C4-2B (cell line): ENCODE results near the gene ADCYAP1R1.

Source experiments
- H3K27ac ChIP-seq: fragments of 450-650 bp; 2 replicates; pipeline ENCODE4 v1.5.1; 2017
- ZFX ChIP-seq: fragments of 450-650 bp; IDR thresholded peaks from 2 replicates; pipeline ENCODE4 v1.6.1; 2017
- TF ChIP-seq, protein P1 (sequence below): fragments of 450-650 bp; conservative IDR thresholded peaks from 2 replicates; pipeline ENCODE4 v1.5.1; 2017; ENCODE audit warnings: mild to moderate bottlenecking

ADCYAP1R1 gene

DNA sequence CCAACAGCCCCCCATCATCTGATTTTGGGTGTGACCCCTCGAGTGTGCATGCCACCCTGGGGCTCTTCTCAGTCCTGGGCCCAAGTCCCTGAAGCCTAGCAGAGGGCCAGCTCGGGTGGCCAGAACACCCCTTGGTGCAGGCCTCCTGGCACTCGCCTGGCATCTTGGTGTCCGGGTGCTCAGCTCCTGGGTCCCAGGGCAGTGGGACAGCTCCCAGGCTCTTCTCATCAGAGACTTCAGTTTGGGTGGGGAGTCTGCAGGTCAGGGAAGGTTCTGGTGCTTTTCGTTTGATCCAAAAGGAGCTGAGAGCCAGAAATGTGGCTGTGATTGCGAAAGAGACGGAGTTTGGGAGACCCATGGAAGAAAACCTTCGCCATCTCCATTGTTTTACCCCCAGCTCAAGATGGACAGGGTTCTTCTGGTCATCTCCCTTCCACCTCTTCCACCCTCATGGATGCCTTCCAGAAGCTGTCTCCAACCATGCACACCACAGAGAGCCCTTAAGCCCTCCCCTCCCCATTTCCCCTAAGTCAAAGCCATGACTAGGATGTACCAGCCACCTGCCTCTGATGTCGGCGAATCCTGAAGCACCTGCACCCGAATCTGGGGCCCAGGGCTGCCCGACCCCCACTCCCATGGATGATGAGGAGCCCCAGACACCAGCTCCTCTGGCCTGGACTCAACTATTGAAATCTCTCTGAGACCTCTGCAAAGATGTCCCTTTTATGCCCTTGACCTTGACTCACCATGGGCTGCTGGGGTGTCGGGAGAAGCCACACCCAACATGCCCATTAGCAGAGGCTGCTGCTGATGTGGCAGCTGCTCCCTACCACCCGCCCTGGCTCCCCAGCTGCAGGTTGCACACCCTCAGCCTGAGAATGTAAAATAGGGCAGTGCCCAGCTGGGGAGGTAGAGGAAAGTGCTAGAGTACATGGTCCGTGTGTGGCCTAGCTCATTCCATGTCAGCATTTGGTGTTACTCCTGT is 55.3 kb downstream of the ADCYAP1R1 start:
- TF ChIP-seq, protein P1, sequence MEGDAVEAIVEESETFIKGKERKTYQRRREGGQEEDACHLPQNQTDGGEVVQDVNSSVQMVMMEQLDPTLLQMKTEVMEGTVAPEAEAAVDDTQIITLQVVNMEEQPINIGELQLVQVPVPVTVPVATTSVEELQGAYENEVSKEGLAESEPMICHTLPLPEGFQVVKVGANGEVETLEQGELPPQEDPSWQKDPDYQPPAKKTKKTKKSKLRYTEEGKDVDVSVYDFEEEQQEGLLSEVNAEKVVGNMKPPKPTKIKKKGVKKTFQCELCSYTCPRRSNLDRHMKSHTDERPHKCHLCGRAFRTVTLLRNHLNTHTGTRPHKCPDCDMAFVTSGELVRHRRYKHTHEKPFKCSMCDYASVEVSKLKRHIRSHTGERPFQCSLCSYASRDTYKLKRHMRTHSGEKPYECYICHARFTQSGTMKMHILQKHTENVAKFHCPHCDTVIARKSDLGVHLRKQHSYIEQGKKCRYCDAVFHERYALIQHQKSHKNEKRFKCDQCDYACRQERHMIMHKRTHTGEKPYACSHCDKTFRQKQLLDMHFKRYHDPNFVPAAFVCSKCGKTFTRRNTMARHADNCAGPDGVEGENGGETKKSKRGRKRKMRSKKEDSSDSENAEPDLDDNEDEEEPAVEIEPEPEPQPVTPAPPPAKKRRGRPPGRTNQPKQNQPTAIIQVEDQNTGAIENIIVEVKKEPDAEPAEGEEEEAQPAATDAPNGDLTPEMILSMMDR = no peak
- TF ChIP-seq ZFX = no peak
- no peak overlapping the region for H3K27ac ChIP-seq

DNA sequence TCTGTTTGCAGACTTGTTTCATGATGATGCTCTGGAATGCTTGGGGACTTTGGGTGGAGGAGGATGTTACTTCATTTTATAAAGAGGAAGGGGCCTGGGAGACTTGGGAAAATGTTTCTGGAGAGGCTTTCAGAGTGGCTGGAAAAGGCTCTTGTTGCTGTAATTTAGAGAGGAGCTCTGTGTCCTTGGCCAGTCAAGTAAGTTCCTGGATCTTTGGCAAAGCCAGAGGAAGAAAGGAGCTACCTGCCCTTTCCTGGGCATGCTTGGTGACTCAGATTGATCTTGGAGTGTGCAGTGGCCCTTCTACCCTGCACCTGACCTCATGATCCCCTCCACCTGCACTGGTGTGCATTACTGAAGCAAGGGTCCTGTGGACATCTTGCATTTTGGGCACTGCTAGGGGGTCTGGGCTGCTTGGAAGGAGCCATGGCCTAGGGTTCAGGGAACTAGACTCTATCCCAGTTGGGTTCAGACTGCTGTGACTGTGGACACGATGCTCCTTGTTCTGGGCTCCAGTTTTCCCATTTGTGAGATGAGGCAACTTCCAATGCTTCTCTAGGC is 56.1 kb downstream of the ADCYAP1R1 start:
- TF ChIP-seq, protein P1 = no peak
- no peak overlapping the region for H3K27ac ChIP-seq

DNA sequence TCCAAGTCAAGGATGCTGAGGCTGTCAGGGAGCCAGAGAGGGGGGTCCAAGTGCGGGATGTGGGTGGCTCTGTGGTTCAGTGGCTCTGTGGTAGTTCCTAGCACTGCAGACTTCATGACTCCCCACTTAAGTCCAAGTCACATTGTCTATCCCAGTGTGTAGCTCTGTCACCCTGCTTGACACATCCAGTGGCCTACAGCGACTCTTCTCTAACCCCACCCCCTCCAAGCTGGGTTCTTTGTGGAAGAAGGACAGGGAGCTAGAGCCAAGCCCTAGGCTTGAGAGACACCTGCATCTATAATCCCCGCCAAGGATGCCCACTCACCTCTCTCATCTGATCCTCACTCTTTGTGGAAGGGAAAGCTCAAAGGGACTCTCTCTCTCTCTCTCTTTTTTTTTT is 57.6 kb downstream of the ADCYAP1R1 start:
- no peak overlapping the region for H3K27ac ChIP-seq
- TF ChIP-seq, protein P1 = no peak
- no peak for TF ChIP-seq ZFX

DNA sequence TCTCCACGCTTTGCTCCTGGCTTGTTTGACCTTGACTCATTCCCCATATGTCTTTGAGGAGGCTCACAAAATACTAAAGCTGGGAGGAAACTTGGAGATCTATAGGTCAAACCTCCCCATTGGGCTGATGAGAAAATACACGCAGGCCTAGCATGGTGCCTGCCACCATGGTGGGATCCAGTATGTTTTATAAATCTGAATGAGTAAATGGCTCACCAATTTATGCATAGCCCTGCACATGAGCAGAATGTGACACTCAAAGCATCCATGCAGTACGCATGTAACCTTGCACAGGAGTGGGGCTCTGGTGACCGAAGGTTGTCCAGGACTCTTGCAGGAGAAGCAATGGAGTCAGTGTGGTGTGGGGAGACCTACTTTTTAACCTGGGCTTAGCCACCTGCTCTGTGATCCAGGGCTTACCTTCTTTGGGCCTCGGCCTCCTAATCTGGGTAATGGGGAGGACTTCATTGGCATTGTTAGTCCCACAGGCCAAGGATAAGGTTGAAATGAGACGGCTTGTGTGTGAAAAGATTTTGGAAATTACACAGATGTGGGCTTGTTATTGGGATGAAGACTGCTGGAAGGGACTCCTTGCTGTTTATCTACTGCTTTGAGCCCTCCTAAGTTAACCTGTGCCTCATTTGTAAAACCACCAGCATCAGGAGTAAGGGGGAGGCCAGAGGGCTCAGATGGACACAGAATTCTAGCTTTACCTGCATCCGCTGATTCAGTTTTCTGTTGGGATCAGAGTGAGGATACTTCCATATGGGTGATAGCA is 58.4 kb downstream of the ADCYAP1R1 start:
- TF ChIP-seq, protein P1 = no peak
- no peak for TF ChIP-seq ZFX
- no peak overlapping the region for H3K27ac ChIP-seq

DNA sequence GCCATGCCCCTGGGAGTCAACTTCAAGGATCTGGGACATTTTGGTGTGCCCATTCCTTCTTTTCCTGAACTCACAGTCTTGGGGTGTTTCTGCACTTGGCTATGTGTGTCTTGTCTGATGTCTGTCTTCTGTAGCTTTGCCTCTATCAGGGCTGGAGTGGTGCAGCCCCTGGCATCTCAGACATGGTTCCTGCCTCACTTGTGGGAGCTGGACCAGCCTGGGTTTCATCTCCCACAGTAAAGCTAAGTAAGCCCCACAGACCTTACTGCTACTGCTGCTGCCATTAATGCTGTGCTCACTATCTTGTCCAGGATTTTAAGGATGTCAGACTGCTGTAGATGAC is 59.0 kb downstream of the ADCYAP1R1 start:
- TF ChIP-seq ZFX = no peak
- TF ChIP-seq, protein P1 = no peak
- H3K27ac ChIP-seq = no peak overlapping the region

DNA sequence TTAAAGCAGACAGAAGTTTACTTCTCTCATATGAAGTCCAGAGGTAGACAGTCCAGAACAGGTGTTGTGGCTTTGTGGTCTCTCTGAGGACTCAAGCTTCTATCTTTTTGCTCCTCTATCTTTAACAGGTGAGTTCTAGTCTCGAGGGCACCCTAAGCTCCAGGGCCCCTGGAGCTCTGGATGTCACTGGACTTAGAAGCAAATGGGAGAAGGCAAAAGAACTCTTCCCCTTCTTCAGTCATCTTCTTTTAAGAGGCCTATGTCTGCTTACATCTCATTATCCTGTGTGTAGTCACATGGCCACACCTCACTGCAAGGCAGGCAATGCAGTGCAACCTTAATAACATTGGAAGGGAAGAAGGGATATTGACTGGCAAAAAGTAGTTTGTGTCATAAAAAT is 61.6 kb downstream of the ADCYAP1R1 start:
- H3K27ac ChIP-seq = no peak overlapping the region
- TF ChIP-seq ZFX = no peak
- TF ChIP-seq, protein P1 = no peak
